ENCODE results near the gene NCKAP1.
"Not testable (repeated sequence)": the region's sequence is repeated elsewhere in the genome, so short reads cannot be mapped to it uniquely, and the experiment has no call there.

DNA sequence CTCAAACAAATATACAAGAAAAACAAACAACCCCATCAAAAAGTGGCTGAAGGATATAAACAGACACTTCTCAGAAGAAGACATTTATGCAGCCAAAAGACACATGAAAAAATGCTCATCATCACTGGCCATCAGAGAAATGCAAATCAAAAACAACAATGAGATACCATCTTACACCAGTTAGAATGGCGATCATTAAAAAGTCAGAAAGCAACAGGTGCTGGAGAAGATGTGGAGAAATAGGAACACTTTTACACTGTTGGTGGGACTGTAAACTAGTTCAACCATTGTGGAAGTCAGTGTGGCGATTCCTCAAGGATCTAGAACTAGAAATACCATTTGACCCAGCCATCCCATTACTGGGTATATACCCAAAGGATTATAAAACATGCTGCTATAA is 77.4 kb downstream of the NCKAP1 start:
- TF ChIP-seq, protein P1, sequence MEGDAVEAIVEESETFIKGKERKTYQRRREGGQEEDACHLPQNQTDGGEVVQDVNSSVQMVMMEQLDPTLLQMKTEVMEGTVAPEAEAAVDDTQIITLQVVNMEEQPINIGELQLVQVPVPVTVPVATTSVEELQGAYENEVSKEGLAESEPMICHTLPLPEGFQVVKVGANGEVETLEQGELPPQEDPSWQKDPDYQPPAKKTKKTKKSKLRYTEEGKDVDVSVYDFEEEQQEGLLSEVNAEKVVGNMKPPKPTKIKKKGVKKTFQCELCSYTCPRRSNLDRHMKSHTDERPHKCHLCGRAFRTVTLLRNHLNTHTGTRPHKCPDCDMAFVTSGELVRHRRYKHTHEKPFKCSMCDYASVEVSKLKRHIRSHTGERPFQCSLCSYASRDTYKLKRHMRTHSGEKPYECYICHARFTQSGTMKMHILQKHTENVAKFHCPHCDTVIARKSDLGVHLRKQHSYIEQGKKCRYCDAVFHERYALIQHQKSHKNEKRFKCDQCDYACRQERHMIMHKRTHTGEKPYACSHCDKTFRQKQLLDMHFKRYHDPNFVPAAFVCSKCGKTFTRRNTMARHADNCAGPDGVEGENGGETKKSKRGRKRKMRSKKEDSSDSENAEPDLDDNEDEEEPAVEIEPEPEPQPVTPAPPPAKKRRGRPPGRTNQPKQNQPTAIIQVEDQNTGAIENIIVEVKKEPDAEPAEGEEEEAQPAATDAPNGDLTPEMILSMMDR (conservative IDR thresholded peaks at IDR 0.05) = not testable (repeated sequence)
- not testable (repeated sequence) for TF ChIP-seq ZFX (IDR thresholded peaks at IDR 0.05)

Measured in C4-2B (cell line).